ENCODE data around the gene KCNQ4.

The KCNQ4 gene

DNA sequence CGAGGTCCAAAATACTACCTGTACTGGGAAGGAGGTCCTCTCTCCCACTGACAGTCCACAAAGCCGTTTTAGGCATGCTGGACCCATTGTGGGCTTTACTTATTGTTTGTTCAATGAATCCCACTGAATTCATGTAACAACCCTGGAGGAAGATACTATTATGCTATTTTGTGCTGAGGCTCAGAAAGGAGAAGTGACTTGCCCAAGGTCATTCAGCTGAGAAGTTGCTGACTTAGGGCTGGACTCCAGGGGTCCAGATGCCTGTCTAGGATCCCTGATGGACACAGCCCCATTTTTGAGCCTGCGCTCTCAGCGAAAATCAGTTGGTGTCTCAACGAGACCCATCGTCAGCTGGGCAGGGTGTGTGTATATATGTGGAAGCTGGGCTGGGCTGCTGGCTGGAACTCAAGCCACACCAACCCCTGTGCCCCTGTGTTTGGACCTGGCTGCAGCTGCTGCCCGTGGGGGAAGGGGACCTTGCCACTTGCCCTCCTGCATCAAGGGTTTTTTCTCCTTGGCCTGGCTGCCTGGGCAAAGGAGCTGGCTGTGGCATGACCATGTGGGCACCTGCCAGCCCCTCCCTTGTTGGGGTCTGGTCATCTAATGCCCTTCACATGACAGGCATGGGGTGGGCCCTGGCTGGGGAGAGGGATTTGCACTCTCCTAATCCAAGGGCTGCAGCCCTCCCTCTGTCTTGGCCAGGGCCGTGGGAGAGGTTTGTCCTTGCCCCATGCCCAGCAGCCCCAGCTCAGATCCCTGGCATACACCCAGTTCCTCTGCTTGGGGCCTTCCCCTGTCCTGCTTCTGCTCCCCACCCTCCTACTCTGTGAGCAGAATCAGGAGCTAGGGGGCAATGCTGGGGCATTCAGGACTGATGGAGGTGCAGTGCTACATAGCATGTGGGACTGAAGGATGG, 15.0 kb downstream of the KCNQ4 start:
- H3K27ac ChIP-seq (ENCODE audit: low read length): no peak overlapping the region
- peaks cover 41% of the 10 kb centered on the region for H3K4me1 ChIP-seq (ENCODE audit: low read length)
- no peaks in the 10 kb centered on the region for H4K20me1 ChIP-seq (ENCODE audit: insufficient read depth, low read length)
- H2AFZ ChIP-seq (ENCODE audit: low read depth, low read length): no peak overlapping the region
- H3K27me3 ChIP-seq (ENCODE audit: low read depth, low read length): no peaks in the 10 kb centered on the region
- no peak overlapping the region for H3K4me2 ChIP-seq (ENCODE audit: low read length)
- no peak overlapping the region for H3K9ac ChIP-seq (ENCODE audit: low read length)
- H3K9me3 ChIP-seq (ENCODE audit: insufficient read depth, low read length): no peaks in the 10 kb centered on the region
- H3K4me3 ChIP-seq (ENCODE audit: low read length): no peak overlapping the region
- no peaks in the 10 kb centered on the region for H3K79me2 ChIP-seq (ENCODE audit: low read length)
- no peaks in the 10 kb centered on the region for H3K36me3 ChIP-seq (replicated peaks; ENCODE audit: low read depth, low read length)
- TF ChIP-seq EZH2phosphoT487 (IDR thresholded peaks at IDR 0.05; ENCODE audit: low read depth): no peak
- no peak for TF ChIP-seq CTCF (IDR thresholded peaks at IDR 0.05; ENCODE audit: low read depth, low read length)

DNA sequence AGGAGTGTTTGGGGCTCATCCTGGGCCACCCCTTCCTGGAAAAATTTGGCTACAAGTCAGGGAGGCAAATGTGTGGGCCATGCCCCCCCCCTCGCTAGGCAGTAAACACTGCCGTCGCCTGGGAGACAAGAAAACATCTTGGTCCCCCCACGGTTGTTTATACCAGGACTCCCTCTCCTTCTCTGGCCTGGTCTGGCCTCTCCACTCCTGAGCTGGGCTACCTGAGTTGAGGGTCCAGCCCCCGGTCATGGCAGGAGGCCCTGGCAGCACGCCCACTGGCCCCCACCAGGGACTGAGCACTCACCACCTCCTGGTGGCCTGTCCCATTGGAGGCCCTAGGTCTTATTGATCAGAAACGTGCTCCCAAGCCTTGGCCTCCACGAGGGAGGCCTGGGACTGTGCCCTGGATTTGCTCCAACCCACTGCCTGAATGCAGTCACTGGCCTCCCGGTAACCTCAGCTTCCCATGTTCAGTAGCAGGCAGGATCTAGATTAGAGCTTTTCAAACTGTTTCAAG, 15.8 kb downstream of the KCNQ4 start:
- no peak overlapping the region for H3K27ac ChIP-seq (ENCODE audit: low read length)
- H4K20me1 ChIP-seq (ENCODE audit: insufficient read depth, low read length): no peaks in the 10 kb centered on the region
- H3K4me2 ChIP-seq (ENCODE audit: low read length): no peak overlapping the region
- no peaks in the 10 kb centered on the region for H3K9me3 ChIP-seq (ENCODE audit: insufficient read depth, low read length)
- H2AFZ ChIP-seq (ENCODE audit: low read depth, low read length): no peak overlapping the region
- no peak overlapping the region for H3K9ac ChIP-seq (ENCODE audit: low read length)
- no peaks in the 10 kb centered on the region for H3K27me3 ChIP-seq (ENCODE audit: low read depth, low read length)
- peaks cover 37% of the 10 kb centered on the region for H3K4me1 ChIP-seq (ENCODE audit: low read length)
- no peaks in the 10 kb centered on the region for H3K79me2 ChIP-seq (ENCODE audit: low read length)
- no peaks in the 10 kb centered on the region for H3K36me3 ChIP-seq (replicated peaks; ENCODE audit: low read depth, low read length)
- no peak for TF ChIP-seq EZH2phosphoT487 (IDR thresholded peaks at IDR 0.05; ENCODE audit: low read depth)
- TF ChIP-seq CTCF (IDR thresholded peaks at IDR 0.05; ENCODE audit: low read depth, low read length): no peak
- H3K4me3 ChIP-seq (ENCODE audit: low read length): no peak overlapping the region

DNA sequence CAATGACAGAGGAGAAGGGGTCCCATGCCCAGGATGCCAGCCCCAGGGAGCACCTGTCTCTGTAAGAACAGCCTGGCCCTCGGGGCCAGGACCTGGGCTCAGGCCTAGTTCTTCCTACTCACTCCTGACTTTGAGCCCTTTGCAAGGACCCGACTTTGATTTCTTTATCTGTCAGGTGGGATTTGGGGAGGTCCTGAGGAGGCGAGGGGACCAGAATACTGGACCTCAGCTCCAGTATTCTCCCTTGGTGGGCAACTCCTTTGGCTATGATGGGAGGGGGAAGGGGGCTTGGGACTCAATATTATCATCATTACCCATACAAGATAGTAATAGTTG, 18.1 kb downstream of the KCNQ4 start:
- Histone ChIP-seq H3K36me3 (replicated peaks; ENCODE audit: low read depth, low read length) (no peaks in the 10 kb centered on the region), H3K79me2 (ENCODE audit: low read length) (no peaks in the 10 kb centered on the region), H3K9me3 (ENCODE audit: insufficient read depth, low read length) (no peaks in the 10 kb centered on the region), H3K4me3 (ENCODE audit: low read length) (no peak overlapping the region), H2AFZ (ENCODE audit: low read depth, low read length) (no peak overlapping the region), H3K4me2 (ENCODE audit: low read length) (no peak overlapping the region), H3K9ac (ENCODE audit: low read length) (no peak overlapping the region), H3K27me3 (ENCODE audit: low read depth, low read length) (no peaks in the 10 kb centered on the region), H3K4me1 (ENCODE audit: low read length) (peaks cover 17% of the 10 kb centered on the region), H3K27ac (ENCODE audit: low read length) (no peak overlapping the region), H4K20me1 (ENCODE audit: insufficient read depth, low read length) (no peaks in the 10 kb centered on the region)
- TF ChIP-seq EZH2phosphoT487 (IDR thresholded peaks at IDR 0.05; ENCODE audit: low read depth): no peak
- TF ChIP-seq CTCF (IDR thresholded peaks at IDR 0.05; ENCODE audit: low read depth, low read length): no peak

GRCh38 chr1:40802078-40802741, 18.6 kb downstream of the KCNQ4 start:
- Histone ChIP-seq H3K79me2 (ENCODE audit: low read length) (no peaks in the 10 kb centered on the region), H3K4me1 (ENCODE audit: low read length) (peaks cover 13% of the 10 kb centered on the region), H3K9me3 (ENCODE audit: insufficient read depth, low read length) (no peaks in the 10 kb centered on the region), H3K27me3 (ENCODE audit: low read depth, low read length) (no peaks in the 10 kb centered on the region), H3K36me3 (replicated peaks; ENCODE audit: low read depth, low read length) (no peaks in the 10 kb centered on the region), H3K9ac (ENCODE audit: low read length) (no peak overlapping the region), H2AFZ (ENCODE audit: low read depth, low read length) (no peak overlapping the region), H3K4me3 (ENCODE audit: low read length) (no peak overlapping the region), H4K20me1 (ENCODE audit: insufficient read depth, low read length) (no peaks in the 10 kb centered on the region), H3K27ac (ENCODE audit: low read length) (no peak overlapping the region), H3K4me2 (ENCODE audit: low read length) (no peak overlapping the region)
- TF ChIP-seq CTCF (IDR thresholded peaks at IDR 0.05; ENCODE audit: low read depth, low read length): no peak
- no peak for TF ChIP-seq EZH2phosphoT487 (IDR thresholded peaks at IDR 0.05; ENCODE audit: low read depth)
